ENCODE data around the gene CMTM5. TPM values are rescaled to one million over a fixed set of nuclear protein-coding genes. Genes with fewer than 3 reads are reported as not detected.

Gene CMTM5
- total RNA-seq, 2 experiments from 2014 or later = not detected

DNA sequence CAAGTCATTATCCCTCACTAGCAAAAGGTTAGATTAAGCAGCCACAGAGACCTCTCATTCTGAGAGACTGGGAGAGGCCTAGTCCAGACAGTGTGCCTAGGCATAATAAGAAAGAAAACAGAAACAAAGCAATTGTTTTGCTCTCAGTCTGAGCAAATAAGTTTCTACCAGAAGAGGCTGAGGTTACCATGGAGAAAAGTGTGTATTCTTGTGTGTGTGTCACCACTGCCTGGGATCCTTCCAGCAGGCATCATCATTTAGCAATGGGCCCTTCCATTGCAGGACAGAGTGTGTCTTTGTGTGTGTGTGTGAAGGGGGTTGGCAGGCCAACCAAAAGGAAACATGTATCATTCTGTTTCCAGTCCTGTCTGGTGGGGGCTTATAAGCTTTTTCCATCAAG lies 15.5 kb upstream of the CMTM5 start:
- DNase-seq = no peak
- Mint-ChIP-seq H3K4me1 (peaks cover 3% of the 10 kb centered on the region), H3K36me3 (no peaks in the 10 kb centered on the region), H3K27me3 (peaks cover 22% of the 10 kb centered on the region), H3K4me3 (no peak overlapping the region), H3K27ac (no peak overlapping the region), H3K9me3 (ENCODE audit: low read depth) (no peaks in the 10 kb centered on the region)
- peak; percentile 55 for ATAC-seq
- CTCF ChIA-PET = interaction anchor here (1.6 to 1.9 kb wide), 2 partner anchors 19 to 35 kb away, joined by 5 read pairs; no protein-coding TSS in a partner anchor

- no peak for DNase-seq
- no peak for ATAC-seq
- H3K36me3 Mint-ChIP-seq = no peaks in the 10 kb centered on the region
- peaks cover 23% of the 10 kb centered on the region for H3K27me3 Mint-ChIP-seq
- no peaks in the 10 kb centered on the region for H3K9me3 Mint-ChIP-seq (ENCODE audit: low read depth)
- peaks cover 3% of the 10 kb centered on the region for H3K4me1 Mint-ChIP-seq
- no peak overlapping the region for H3K27ac Mint-ChIP-seq
- CTCF ChIA-PET = interaction anchor here (1.6 kb wide), 1 partner anchor 19 kb away, joined by 5 read pairs; no protein-coding TSS in a partner anchor
- no peak overlapping the region for H3K4me3 Mint-ChIP-seq
Observed at GRCh38 chr14:23361763-23362162, 15.1 kb upstream of the CMTM5 start.

GRCh38 chr14:23362200-23362599 lies 14.6 kb upstream of the CMTM5 start:
- peaks cover 27% of the 10 kb centered on the region for H3K27me3 Mint-ChIP-seq
- ATAC-seq = no peak
- peaks cover 3% of the 10 kb centered on the region for H3K4me1 Mint-ChIP-seq
- no peaks in the 10 kb centered on the region for H3K36me3 Mint-ChIP-seq
- no peaks in the 10 kb centered on the region for H3K9me3 Mint-ChIP-seq (ENCODE audit: low read depth)
- no peak for DNase-seq
- CTCF ChIA-PET = interaction anchor here (0.7 to 1.6 kb wide), 2 partner anchors 18 to 268 kb away, joined by 3 to 5 read pairs; partner anchors contain the start of gene ACIN1
- no peak overlapping the region for H3K4me3 Mint-ChIP-seq
- H3K27ac Mint-ChIP-seq = no peak overlapping the region

DNA sequence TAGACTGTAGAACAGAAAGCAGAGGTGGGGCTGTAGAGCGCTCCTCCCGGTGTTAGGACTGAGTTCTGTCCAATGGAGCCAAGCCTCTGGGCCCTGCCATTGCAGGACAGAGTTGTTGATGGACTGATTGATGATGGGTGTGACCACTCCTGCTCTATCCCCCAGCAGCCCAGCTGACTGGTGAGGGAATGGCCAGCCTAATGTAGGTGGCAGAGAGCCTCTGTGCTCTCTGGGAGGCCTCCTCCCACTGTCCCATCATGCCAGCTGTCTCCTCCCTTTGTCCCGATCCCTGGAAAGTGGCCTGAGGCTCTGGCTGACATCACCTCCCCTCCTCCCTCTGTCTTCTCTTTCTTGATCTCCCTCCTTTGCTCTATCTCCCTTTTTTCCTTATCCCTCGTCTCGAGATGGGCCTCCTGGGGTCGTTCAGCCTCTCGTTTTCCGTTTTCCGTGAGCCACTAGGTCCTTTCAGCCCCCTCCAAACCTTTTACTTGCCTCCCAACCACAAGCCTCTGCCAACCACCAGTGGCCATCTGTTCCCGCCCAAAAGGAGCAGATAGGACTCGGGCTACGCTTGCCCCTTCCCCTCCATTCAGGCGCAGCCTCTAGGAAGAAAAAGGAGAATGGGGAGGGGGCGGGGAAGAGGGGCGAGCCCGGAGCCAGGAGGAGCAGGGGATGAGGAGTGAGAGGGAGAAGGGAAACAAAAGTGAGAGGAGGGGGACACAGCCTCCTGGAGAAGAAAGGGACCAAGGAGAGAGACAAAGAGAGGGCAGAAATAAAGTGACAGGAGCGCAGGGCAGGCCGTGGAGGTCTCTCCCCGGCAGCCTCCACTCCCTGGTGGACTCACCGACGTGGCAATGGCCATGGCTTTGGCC lies 12.4 kb upstream of the CMTM5 start:
- H3K27me3 Mint-ChIP-seq = peaks cover 40% of the 10 kb centered on the region
- DNase-seq (no peak), ATAC-seq (no peak)
- no peaks in the 10 kb centered on the region for H3K36me3 Mint-ChIP-seq
- no peaks in the 10 kb centered on the region for H3K9me3 Mint-ChIP-seq (ENCODE audit: low read depth)
- H3K4me1 Mint-ChIP-seq = peaks cover 3% of the 10 kb centered on the region
- H3K4me3 Mint-ChIP-seq = no peak overlapping the region
- H3K27ac Mint-ChIP-seq = no peak overlapping the region
- CTCF ChIA-PET = no interaction called here

GRCh38 chr14:23365036-23365731 lies 11.7 kb upstream of the CMTM5 start, which contains the start of gene EFS:
Gene EFS, minus strand, starts transcription at chr14:23365172. Its CDS starts 147 bp downstream, at chr14:23365025.
- no peak for ATAC-seq
- Mint-ChIP-seq H3K36me3 (no peaks in the 10 kb centered on the region), H3K27me3 (peaks cover 40% of the 10 kb centered on the region), H3K4me3 (no peak within 1 kb of the TSS), H3K27ac (no peak within 1 kb of the TSS), H3K4me1 (peaks cover 3% of the 10 kb centered on the region), H3K9me3 (ENCODE audit: low read depth) (no peaks in the 10 kb centered on the region)
- CTCF ChIA-PET = no interaction called here
- no peak for DNase-seq

DNA sequence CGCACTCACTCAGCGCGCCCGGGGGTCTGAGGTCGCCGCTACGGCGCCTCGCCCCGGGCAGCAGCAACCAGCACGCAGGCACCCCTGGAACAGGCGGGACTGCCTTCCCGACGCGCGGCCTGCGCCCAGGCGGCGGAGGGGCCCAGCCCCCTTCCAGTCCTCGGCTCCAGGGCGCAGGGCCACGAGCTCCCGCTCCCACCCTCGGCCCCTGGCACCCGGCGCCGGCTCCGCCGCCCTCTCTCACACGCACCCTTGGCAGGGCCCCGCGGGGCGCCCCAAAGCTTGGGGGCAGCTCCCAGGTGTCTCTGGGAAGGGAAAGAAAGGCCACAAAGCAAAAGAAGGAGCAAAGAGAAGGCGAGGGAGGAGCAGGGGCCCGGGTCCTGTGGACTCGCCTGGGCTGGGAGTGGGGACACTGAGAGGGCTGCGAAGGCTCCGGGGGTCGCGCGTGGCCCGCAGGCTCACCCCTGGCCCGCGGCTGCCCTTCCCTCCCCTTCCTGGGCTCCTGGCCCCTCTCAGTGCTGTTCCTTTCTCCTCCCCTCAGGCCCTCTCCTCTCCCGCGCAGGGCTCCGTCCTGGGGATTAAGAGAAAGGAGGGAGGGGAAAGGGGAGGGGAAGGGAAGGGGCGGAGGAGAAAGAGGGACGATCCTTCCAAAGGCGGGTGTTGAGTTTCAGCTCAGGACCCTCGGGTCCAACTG lies 11.0 kb upstream of the CMTM5 start:
- Mint-ChIP-seq H3K9me3 (ENCODE audit: low read depth) (no peaks in the 10 kb centered on the region), H3K27ac (no peak overlapping the region), H3K4me3 (no peak overlapping the region), H3K4me1 (peaks cover 3% of the 10 kb centered on the region), H3K27me3 (peaks cover 40% of the 10 kb centered on the region), H3K36me3 (no peaks in the 10 kb centered on the region)
- no peak for DNase-seq
- no peak for ATAC-seq
- CTCF ChIA-PET = no interaction called here

DNA sequence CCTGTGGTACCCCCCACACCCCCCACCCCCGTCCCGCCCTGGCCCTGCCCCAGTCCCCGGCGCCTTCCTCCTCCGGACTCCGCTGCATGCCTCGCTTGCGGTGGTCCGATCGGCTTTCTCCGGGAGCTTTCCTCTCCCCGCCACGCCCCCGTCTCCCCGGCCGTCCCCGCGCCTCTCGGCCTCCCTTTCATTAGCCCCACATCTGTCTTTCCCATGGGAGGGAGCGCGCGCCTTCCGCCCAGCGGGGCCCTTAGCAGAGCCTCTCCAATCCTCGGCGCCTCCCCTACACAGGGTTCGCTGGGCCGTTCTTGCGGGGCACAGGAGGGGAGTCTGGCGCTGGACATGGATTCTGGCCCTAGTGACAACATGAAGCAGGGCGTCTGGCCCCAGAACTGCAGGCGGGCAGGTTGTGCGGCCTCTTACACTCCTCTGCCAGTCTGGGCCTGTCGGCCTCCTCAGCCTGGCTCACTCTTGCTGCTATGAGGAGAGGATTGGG lies 10.4 kb upstream of the CMTM5 start:
- H3K9me3 Mint-ChIP-seq (ENCODE audit: low read depth) = no peaks in the 10 kb centered on the region
- H3K36me3 Mint-ChIP-seq = no peaks in the 10 kb centered on the region
- ATAC-seq (no peak), DNase-seq (no peak)
- peaks cover 41% of the 10 kb centered on the region for H3K27me3 Mint-ChIP-seq
- CTCF ChIA-PET = interaction anchor here (0.6 to 1.7 kb wide), 2 partner anchors 11 to 183 kb away, joined by 3 read pairs; partner anchors contain the start of genes CMTM5 and SLC7A8
- no peak overlapping the region for H3K27ac Mint-ChIP-seq
- H3K4me3 Mint-ChIP-seq = no peak overlapping the region
- H3K4me1 Mint-ChIP-seq = peaks cover 4% of the 10 kb centered on the region

GRCh38 chr14:23370221-23370620 lies 6.6 kb upstream of the CMTM5 start:
- peaks cover 24% of the 10 kb centered on the region for H3K27me3 Mint-ChIP-seq
- ATAC-seq (no peak), DNase-seq (no peak)
- H3K27ac Mint-ChIP-seq = no peak overlapping the region
- H3K36me3 Mint-ChIP-seq = no peaks in the 10 kb centered on the region
- H3K9me3 Mint-ChIP-seq (ENCODE audit: low read depth) = no peaks in the 10 kb centered on the region
- no peak overlapping the region for H3K4me3 Mint-ChIP-seq
- CTCF ChIA-PET = interaction anchor here (1.3 to 3.4 kb wide), 3 partner anchors 10 to 249 kb away, joined by 4 to 24 read pairs (median 7); no protein-coding TSS in a partner anchor
- H3K4me1 Mint-ChIP-seq = peaks cover 7% of the 10 kb centered on the region

DNA sequence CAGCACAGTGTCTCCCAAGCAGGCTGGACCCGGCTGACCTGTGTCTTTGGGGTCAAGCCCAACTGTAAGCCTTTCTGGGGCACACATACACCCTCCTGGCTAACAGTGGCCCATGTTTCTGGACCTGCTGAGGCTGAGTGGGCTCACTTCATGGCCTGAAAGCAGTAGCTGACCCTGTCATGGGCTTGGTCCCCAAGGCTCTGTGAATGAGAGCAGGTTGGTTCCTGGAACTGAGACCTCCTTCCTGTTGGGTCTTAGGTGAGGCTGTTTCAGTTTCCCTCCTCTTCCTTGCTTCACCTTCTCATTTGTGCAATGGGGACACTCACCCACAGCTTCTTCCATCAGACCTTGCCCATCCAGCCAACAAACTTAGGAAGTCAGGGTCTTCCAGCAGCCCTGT lies 5.0 kb upstream of the CMTM5 start:
- DNase-seq = no peak
- H3K4me3 Mint-ChIP-seq = no peak overlapping the region
- peaks cover 7% of the 10 kb centered on the region for H3K4me1 Mint-ChIP-seq
- no peaks in the 10 kb centered on the region for H3K36me3 Mint-ChIP-seq
- ATAC-seq = peak; percentile 20
- H3K27ac Mint-ChIP-seq = no peak overlapping the region
- no peaks in the 10 kb centered on the region for H3K9me3 Mint-ChIP-seq (ENCODE audit: low read depth)
- CTCF ChIA-PET = no interaction called here
- peaks cover 17% of the 10 kb centered on the region for H3K27me3 Mint-ChIP-seq

- H3K27ac Mint-ChIP-seq = no peak within 1 kb of the TSS
Observed at GRCh38 chr14:23372509-23372908, 4.3 kb upstream of the CMTM5 start, which contains the start of gene IL25. Gene IL25, plus strand, starts transcription at chr14:23372809.

DNA sequence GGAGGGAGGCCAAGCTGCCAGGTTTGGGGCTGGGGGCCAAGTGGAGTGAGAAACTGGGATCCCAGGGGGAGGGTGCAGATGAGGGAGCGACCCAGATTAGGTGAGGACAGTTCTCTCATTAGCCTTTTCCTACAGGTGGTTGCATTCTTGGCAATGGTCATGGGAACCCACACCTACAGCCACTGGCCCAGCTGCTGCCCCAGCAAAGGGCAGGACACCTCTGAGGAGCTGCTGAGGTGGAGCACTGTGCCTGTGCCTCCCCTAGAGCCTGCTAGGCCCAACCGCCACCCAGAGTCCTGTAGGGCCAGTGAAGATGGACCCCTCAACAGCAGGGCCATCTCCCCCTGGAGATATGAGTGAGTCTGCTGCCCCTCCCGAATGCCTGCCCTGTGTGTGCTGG lies 3.8 kb upstream of the CMTM5 start:
- ATAC-seq = no peak
- no peak for DNase-seq
- peaks cover 11% of the 10 kb centered on the region for H3K4me1 Mint-ChIP-seq
- H3K36me3 Mint-ChIP-seq = no peaks in the 10 kb centered on the region
- no peak overlapping the region for H3K27ac Mint-ChIP-seq
- no peak overlapping the region for H3K4me3 Mint-ChIP-seq
- H3K9me3 Mint-ChIP-seq (ENCODE audit: low read depth) = no peaks in the 10 kb centered on the region
- peaks cover 6% of the 10 kb centered on the region for H3K27me3 Mint-ChIP-seq
- CTCF ChIA-PET = interaction anchor here (1.2 kb wide), 1 partner anchor 296 kb away, joined by 3 read pairs; no protein-coding TSS in a partner anchor

More at GRCh38 chr14:23372509-23372908, 4.3 kb upstream of the CMTM5 start, which contains the start of gene IL25:
- CTCF ChIA-PET = interaction anchor here (1.2 kb wide), 1 partner anchor 295 kb away, joined by 3 read pairs; no protein-coding TSS in a partner anchor
- Mint-ChIP-seq H3K27me3 (peaks cover 11% of the 10 kb centered on the region), H3K9me3 (ENCODE audit: low read depth) (no peaks in the 10 kb centered on the region), H3K36me3 (no peaks in the 10 kb centered on the region), H3K4me3 (no peak within 1 kb of the TSS), H3K4me1 (peaks cover 10% of the 10 kb centered on the region)
- ATAC-seq (no peak), DNase-seq (no peak)

GRCh38 chr14:23375527-23376251 lies 1.2 kb upstream of the CMTM5 start:
- Mint-ChIP-seq H3K9me3 (ENCODE audit: low read depth) (no peaks in the 10 kb centered on the region), H3K4me1 (peaks cover 16% of the 10 kb centered on the region), H3K27me3 (peaks cover 2% of the 10 kb centered on the region), H3K27ac (no peak overlapping the region), H3K36me3 (no peaks in the 10 kb centered on the region), H3K4me3 (no peak overlapping the region)
- CTCF ChIA-PET = interaction anchor here (1.4 kb wide), 1 partner anchor 48 kb away, joined by 5 read pairs; no protein-coding TSS in a partner anchor
- no peak for ATAC-seq
- no peak for DNase-seq

All from activated CD8-positive, alpha-beta memory T cell treated with anti-CD3 and anti-CD28 coated beads, Interleukin-2, amount 10 ng/mL, durations not matched to agents 7 days and 5 days (primary cell).